Erythroblast (primary cell): ENCODE results near the gene STK38L.

ENCODE experiments used
- DNase-seq, 2 experiments: peaks; one replicate each; lab custom pipeline; 2025; lab: John Stamatoyannopoulos, UW
- GATA1 ChIP-seq: IDR thresholded peaks from 2 replicates; pipeline ENCODE4 v1.6.1; 2011; ENCODE audit warnings: low read depth, mild to moderate bottlenecking, control low read depth, low read length, moderate library complexity
- POLR2A ChIP-seq: IDR thresholded peaks from 2 replicates; pipeline ENCODE4 v1.6.1; 2011; ENCODE audit warnings: mild to moderate bottlenecking, low read length

The STK38L gene

GRCh38 chr12:27243804-27244688 is at the start of gene STK38L:
TSS of gene STK38L (plus strand) at chr12:27244286. CDS start at chr12:27297721, 53,435 bp downstream.
- TF ChIP-seq POLR2A, result peak; percentile 92
- TF ChIP-seq GATA1, result no peak
- peak; percentile 95 to 96 for DNase-seq

GRCh38 chr12:27194644-27195043 is 49.4 kb upstream of the STK38L start:
- DNase-seq, result no peak

GRCh38 chr12:27198036-27198435 is 46.0 kb upstream of the STK38L start:
- DNase-seq, result no peak
- TF ChIP-seq GATA1 (no peak), POLR2A (no peak)

More at GRCh38 chr12:27194644-27195043, 49.4 kb upstream of the STK38L start:
- TF ChIP-seq POLR2A (no peak), GATA1 (no peak)

- no peak for TF ChIP-seq POLR2A
- TF ChIP-seq GATA1, result no peak
- no peak for DNase-seq
These were observed 44.3 kb upstream of the STK38L start for GRCh38 chr12:27199638-27200300.

- DNase-seq, result no peak
- no peak for TF ChIP-seq POLR2A
- TF ChIP-seq GATA1, result no peak
These were observed 42.9 kb upstream of the STK38L start for GRCh38 chr12:27201169-27201568.

GRCh38 chr12:27206801-27207502 is 37.1 kb upstream of the STK38L start:
- DNase-seq, result no peak
- TF ChIP-seq POLR2A (no peak), GATA1 (no peak)

- no peak for TF ChIP-seq POLR2A
- TF ChIP-seq GATA1, result no peak
- DNase-seq, result no peak
These were observed 36.3 kb upstream of the STK38L start for GRCh38 chr12:27207615-27208413.

GRCh38 chr12:27208414-27208750 is 35.7 kb upstream of the STK38L start:
- DNase-seq, result no peak
- TF ChIP-seq POLR2A (no peak), GATA1 (no peak)

- no peak for DNase-seq
- TF ChIP-seq GATA1, result no peak
- no peak for TF ChIP-seq POLR2A
These were observed 34.7 kb upstream of the STK38L start for GRCh38 chr12:27209257-27209910.

- TF ChIP-seq POLR2A (no peak), GATA1 (no peak)
- no peak for DNase-seq
These were observed 33.9 kb upstream of the STK38L start for GRCh38 chr12:27210187-27210586.

GRCh38 chr12:27212861-27213260 is 31.2 kb upstream of the STK38L start:
- DNase-seq, result no peak
- TF ChIP-seq POLR2A, result no peak
- TF ChIP-seq GATA1, result no peak

- TF ChIP-seq POLR2A, result no peak
- no peak for TF ChIP-seq GATA1
- DNase-seq, result no peak
These were observed 30.8 kb upstream of the STK38L start for GRCh38 chr12:27213304-27213703.
